ENCODE data around the gene C12orf42. TPM values are rescaled to one million over a fixed set of nuclear protein-coding genes. Genes with fewer than 3 reads are reported as not detected.
A peak's percentile ranks its signal among the peaks of the same experiment; 100 is the strongest.

Gene C12orf42
- total and polyA plus RNA-seq, 8 donors: 0.11 to 0.20 TPM; not detected in 6

DNA sequence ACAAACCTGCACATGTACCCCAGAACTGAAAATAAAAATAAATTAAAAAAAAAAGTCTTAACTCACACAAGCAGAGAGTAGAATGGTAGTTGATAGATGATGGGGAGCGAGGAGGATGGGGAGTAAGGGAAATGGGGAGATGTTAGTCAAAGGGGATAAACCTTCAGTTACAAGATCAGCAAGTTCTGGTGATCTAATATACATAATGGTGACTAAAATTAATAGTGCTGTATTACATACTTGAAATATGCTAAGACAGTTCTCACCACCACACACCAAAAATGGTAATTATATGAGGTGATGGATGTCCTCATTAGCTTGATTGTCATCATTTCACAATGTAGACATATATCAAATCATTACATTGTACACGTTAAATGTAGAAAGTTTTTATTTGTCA is 3.2 kb upstream of the C12orf42 start:
- TF ChIP-seq, protein P1, sequence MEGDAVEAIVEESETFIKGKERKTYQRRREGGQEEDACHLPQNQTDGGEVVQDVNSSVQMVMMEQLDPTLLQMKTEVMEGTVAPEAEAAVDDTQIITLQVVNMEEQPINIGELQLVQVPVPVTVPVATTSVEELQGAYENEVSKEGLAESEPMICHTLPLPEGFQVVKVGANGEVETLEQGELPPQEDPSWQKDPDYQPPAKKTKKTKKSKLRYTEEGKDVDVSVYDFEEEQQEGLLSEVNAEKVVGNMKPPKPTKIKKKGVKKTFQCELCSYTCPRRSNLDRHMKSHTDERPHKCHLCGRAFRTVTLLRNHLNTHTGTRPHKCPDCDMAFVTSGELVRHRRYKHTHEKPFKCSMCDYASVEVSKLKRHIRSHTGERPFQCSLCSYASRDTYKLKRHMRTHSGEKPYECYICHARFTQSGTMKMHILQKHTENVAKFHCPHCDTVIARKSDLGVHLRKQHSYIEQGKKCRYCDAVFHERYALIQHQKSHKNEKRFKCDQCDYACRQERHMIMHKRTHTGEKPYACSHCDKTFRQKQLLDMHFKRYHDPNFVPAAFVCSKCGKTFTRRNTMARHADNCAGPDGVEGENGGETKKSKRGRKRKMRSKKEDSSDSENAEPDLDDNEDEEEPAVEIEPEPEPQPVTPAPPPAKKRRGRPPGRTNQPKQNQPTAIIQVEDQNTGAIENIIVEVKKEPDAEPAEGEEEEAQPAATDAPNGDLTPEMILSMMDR (IDR thresholded peaks at IDR 0.05): no peak
- intact Hi-C loops (cut with DNase I): no loop called here
- no peak for DNase-seq

DNA sequence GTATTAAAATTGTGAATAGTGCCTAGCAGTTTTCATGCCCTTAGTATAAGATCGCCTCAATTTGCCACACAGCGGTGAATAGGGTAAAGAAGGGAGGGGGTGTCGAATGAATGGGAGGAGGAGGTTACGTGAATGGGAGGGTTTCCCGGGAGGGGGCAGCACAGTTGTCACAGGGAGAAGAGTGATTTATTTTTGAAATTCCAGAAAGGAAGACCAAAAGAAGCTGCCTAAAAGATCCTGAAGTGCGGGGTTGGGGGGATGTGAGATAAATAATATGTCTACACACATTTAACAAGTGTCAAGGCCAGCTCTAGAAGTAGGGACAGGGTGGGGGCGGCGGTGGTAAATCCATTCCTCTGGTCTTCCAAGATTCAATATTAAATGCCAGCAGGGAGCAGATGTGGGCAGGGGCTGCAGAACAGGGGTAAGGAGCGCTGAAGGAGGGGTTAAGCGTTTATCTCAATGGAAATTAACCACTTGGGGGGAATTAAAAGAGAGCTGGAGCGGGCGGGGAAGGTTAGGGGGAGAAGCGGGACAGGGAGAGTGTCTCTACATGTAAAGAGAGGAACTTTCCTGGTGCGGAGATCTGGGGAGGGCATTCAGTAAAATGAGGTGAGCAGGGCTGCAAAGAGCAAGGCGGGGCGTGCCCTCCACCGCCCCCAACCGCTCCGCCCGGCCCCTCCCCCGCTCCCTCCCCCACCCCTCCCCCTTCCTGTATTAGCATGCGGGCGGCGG is 867 bp downstream of the C12orf42 start:
- intact Hi-C loops (cut with DNase I): no loop called here
- no peak overlapping the region for H3K27ac ChIP-seq
- peaks cover 0 to 6% of the 10 kb centered on the region in 2 donors for H3K4me1 ChIP-seq
- ATAC-seq: no peak
- H3K4me3 ChIP-seq: peak overlapping the region; percentile 17 to 26
- peaks cover 31 to 47% of the 10 kb centered on the region in 2 donors for H3K27me3 ChIP-seq
- H3K36me3 ChIP-seq: no peaks in the 10 kb centered on the region
- H3K9me3 ChIP-seq: no peaks in the 10 kb centered on the region
- DNase-seq: no peak
- TF ChIP-seq, protein P1 (IDR thresholded peaks at IDR 0.05): no peak

More for the DNA sequence above, 3.2 kb upstream of the C12orf42 start:
- H3K4me1 ChIP-seq: peaks cover 0 to 6% of the 10 kb centered on the region in 2 donors
- peaks cover 24 to 35% of the 10 kb centered on the region in 2 donors for H3K27me3 ChIP-seq
- no peak overlapping the region for H3K27ac ChIP-seq
- no peak overlapping the region for H3K4me3 ChIP-seq
- ATAC-seq: no peak
- no peaks in the 10 kb centered on the region for H3K9me3 ChIP-seq
- no peaks in the 10 kb centered on the region for H3K36me3 ChIP-seq

- peaks cover 0 to 3% of the 10 kb centered on the region in 2 donors for H3K9me3 ChIP-seq
- H3K36me3 ChIP-seq: no peaks in the 10 kb centered on the region
- H3K4me1 ChIP-seq: peaks cover 0 to 6% of the 10 kb centered on the region in 2 donors
- ATAC-seq (no peak), DNase-seq (no peak)
- intact Hi-C loops (cut with DNase I): no loop called here
- TF ChIP-seq, protein P1 (IDR thresholded peaks at IDR 0.05): no peak
- no peak overlapping the region for H3K4me3 ChIP-seq
- peaks cover 31 to 47% of the 10 kb centered on the region in 2 donors for H3K27me3 ChIP-seq
- H3K27ac ChIP-seq: no peak overlapping the region
These were observed 1.6 kb downstream of the C12orf42 start for GRCh38 chr12:103494051-103494733.

- peaks cover 31 to 47% of the 10 kb centered on the region in 2 donors for H3K27me3 ChIP-seq
- H3K27ac ChIP-seq: no peak overlapping the region
- DNase-seq (no peak), ATAC-seq (no peak)
- TF ChIP-seq, protein P1 (IDR thresholded peaks at IDR 0.05): no peak
- intact Hi-C loops (cut with DNase I): no loop called here
- peaks cover 0 to 3% of the 10 kb centered on the region in 2 donors for H3K9me3 ChIP-seq
- H3K4me1 ChIP-seq: peaks cover 0 to 6% of the 10 kb centered on the region in 2 donors
- no peak overlapping the region for H3K4me3 ChIP-seq
- no peaks in the 10 kb centered on the region for H3K36me3 ChIP-seq
These were observed 2.6 kb downstream of the C12orf42 start for GRCh38 chr12:103493199-103493598.

DNA sequence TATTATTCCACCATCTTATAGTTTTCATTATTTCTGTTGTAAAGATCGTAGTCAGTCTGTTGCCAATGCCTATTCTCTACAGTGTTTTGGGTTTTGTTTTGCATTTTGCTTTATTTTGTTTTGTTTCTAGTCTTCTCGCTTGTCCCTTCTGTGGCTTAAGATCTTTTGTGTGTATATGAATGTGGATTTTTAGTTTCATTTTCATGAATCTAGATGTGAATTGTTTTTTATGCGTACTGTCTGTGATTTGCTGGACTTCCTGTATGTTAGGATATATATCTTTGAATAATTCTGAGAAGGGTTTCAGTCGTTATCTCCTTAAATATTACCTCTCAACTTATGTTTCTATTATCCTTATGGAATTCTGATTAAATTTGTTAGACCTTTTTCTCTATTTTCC is 13.4 kb downstream of the C12orf42 start:
- no peak overlapping the region for H3K4me3 ChIP-seq
- TF ChIP-seq, protein P1 (IDR thresholded peaks at IDR 0.05): no peak
- H3K4me1 ChIP-seq: no peaks in the 10 kb centered on the region
- H3K9me3 ChIP-seq: peaks cover 0 to 32% of the 10 kb centered on the region in 2 donors
- no peak overlapping the region for H3K27ac ChIP-seq
- DNase-seq (no peak), ATAC-seq (no peak)
- no peaks in the 10 kb centered on the region for H3K27me3 ChIP-seq
- intact Hi-C loops (cut with DNase I): no loop called here
- no peaks in the 10 kb centered on the region for H3K36me3 ChIP-seq

All from left lung (tissue), 10 donors.